Trophoblast cell (in vitro differentiated cells and primary cell): ENCODE data around the gene AURKB.
A peak's percentile ranks its signal among the peaks of the same experiment; 100 is the strongest.

ENCODE experiments used
- DNase-seq, 2 donors: peaks; one replicate each; pipeline ENCODE4 v3.0.0-alpha.2; 2016
- H2AFZ ChIP-seq: 2 replicates; pipeline ENCODE4 v1.6.1; 2013; ENCODE audit warnings: low read length, moderate library complexity, mild to moderate bottlenecking; ENCODE audit not compliant: insufficient read depth, poor library complexity
- H2AK5ac ChIP-seq: 2 replicates; pipeline ENCODE4 v1.6.1; 2013; ENCODE audit warnings: mild to moderate bottlenecking, low read length
- H2BK120ac ChIP-seq: 2 replicates; pipeline ENCODE4 v1.6.1; 2013; ENCODE audit warnings: low read length, mild to moderate bottlenecking, moderate library complexity; ENCODE audit not compliant: insufficient read depth, poor library complexity
- H2BK12ac ChIP-seq: 2 replicates; pipeline ENCODE4 v1.6.1; 2013; ENCODE audit warnings: mild to moderate bottlenecking, low read length, moderate library complexity
- H2BK5ac ChIP-seq: 2 replicates; pipeline ENCODE4 v1.6.1; 2013; ENCODE audit warnings: low read length, low read depth, moderate library complexity, mild to moderate bottlenecking; ENCODE audit not compliant: poor library complexity
- H3K14ac ChIP-seq: 2 replicates; pipeline ENCODE4 v1.6.1; 2013; ENCODE audit warnings: mild to moderate bottlenecking, low read length
- H3K18ac ChIP-seq: 2 replicates; pipeline ENCODE4 v1.6.1; 2013; ENCODE audit warnings: mild to moderate bottlenecking, low read length
- H3K23ac ChIP-seq: 2 replicates; pipeline ENCODE4 v1.6.1; 2013; ENCODE audit warnings: low read length
- H3K27ac ChIP-seq: 2 replicates; pipeline ENCODE4 v1.5.1; 2013; ENCODE audit warnings: low read depth, mild to moderate bottlenecking, inconsistent platforms, low read length, moderate library complexity
- H3K27me3 ChIP-seq: 2 replicates; pipeline ENCODE4 v1.6.1; 2013; ENCODE audit warnings: inconsistent platforms, mild to moderate bottlenecking, low read length, moderate library complexity; ENCODE audit not compliant: insufficient read depth
- H3K36me3 ChIP-seq, 2 experiments: 1 replicate in 1 of 2; 2 replicates in 1 of 2; pipeline ENCODE4 v1.6.1; 2013; ENCODE audit warnings: low read length in 2 of 2, mild to moderate bottlenecking in 2 of 2, moderate library complexity in 1 of 2; ENCODE audit not compliant: insufficient read depth in 2 of 2, control insufficient read depth in 1 of 2
- H3K4ac ChIP-seq: 2 replicates; pipeline ENCODE4 v1.6.1; 2013; ENCODE audit warnings: low read depth, mild to moderate bottlenecking, low read length, moderate library complexity
- H3K4me1 ChIP-seq, 2 experiments: 1 replicate in 1 of 2; 2 replicates in 1 of 2; pipeline ENCODE4 v1.6.1; 2013; ENCODE audit warnings: low read length in 2 of 2, mild to moderate bottlenecking in 2 of 2, moderate library complexity in 1 of 2; ENCODE audit not compliant: insufficient read depth in 2 of 2, control insufficient read depth in 1 of 2
- H3K4me2 ChIP-seq: 2 replicates; pipeline ENCODE4 v1.6.1; 2013; ENCODE audit warnings: inconsistent platforms, mild to moderate bottlenecking, low read length, moderate library complexity
- H3K4me3 ChIP-seq: 2 replicates; pipeline ENCODE4 v1.5.1; 2013; ENCODE audit warnings: mild to moderate bottlenecking, low read depth, low read length, inconsistent platforms
- H3K79me1 ChIP-seq: one replicate; pipeline ENCODE4 v1.6.1; 2013; ENCODE audit warnings: low read length
- H3K79me2 ChIP-seq: 2 replicates; pipeline ENCODE4 v1.6.1; 2013; ENCODE audit warnings: low read length, mild to moderate bottlenecking; ENCODE audit not compliant: control insufficient read depth, insufficient read depth, poor library complexity
- H3K9ac ChIP-seq: 2 replicates; pipeline ENCODE4 v1.6.1; 2013; ENCODE audit warnings: mild to moderate bottlenecking, low read length
- H3K9me3 ChIP-seq: 2 replicates; pipeline ENCODE4 v1.6.1; 2013; ENCODE audit warnings: low read depth, mild to moderate bottlenecking, control low read depth, inconsistent platforms, low read length; ENCODE audit not compliant: insufficient read depth
- H4K12ac ChIP-seq: 2 replicates; pipeline ENCODE4 v1.6.1; 2013; ENCODE audit warnings: low read depth, mild to moderate bottlenecking, low read length, moderate library complexity
- H4K8ac ChIP-seq: 2 replicates; pipeline ENCODE4 v1.6.1; 2013; ENCODE audit warnings: low read depth, mild to moderate bottlenecking, low read length, moderate library complexity
- H4K91ac ChIP-seq: one replicate; pipeline ENCODE4 v1.6.1; 2013; ENCODE audit warnings: low read depth, mild to moderate bottlenecking, low read length, moderate library complexity
- WGBS: extraction: QIAGEN DNeasy Blood & Tissue Kit; methylation state at CpG from one replicate; pipeline ENCODE4 v1.1.7; 2013; ENCODE audit warnings: missing lambda C conversion rate; ENCODE audit not compliant: insufficient read length, insufficient coverage; ENCODE audit errors: extremely low coverage; 5-methylcytosine and 5-hydroxymethylcytosine counted together

The AURKB gene

DNA sequence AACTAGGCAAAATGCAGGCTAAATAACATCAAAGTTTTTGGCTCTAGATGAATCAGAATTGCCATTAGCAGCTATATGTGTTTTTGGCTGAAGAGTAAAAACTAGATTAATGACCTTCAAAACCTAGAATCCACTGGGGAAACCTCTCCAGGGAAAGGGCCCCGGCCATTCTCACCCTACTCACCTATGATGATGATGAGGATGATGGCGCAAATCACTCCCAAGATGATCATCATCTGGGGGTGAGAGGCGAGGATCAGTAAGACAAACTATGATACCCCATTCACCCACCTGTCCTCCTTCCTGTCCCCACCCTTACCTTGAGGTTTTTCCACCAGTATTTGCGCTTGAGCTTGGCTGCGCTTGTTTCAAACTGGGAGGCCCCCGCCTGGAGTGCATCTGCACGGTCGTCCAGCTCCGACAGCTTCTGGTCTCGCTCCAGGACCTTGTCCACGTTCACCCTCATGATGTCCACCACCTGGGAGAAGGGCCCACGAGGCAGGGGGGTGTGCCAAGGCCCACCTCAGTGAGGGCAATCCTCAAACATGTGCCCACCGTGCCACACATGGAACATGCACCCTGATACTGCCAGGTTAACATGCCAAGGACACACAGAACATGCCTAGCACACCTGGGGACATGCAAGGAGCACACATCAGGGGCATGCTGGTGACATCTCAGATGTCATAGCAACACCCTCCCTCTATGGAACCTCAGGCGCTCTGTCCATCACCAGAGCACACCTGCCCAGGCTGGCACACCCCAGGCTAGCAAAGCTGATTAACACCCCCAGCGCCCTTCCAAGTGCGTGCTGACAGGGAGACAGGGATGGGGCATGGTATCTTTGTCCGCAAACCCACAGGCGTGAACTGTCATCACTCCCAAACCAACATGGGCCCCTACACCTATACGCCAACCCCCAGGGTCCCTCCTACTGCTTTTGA is 48.8 kb downstream of the AURKB start:
- Histone ChIP-seq H2AK5ac (no peak overlapping the region), H3K4me1 (peaks cover 18 to 22% of the 10 kb centered on the region in 2 experiments), H3K18ac (peak overlapping the region; percentile 20), H3K9ac (peak overlapping the region; percentile 82), H3K23ac (peak overlapping the region; percentile 83), H3K79me1 (peaks cover 18% of the 10 kb centered on the region), H3K14ac (peak overlapping the region; percentile 96), H3K4me3 (peak overlapping the region; percentile 94), H2BK120ac (no peak overlapping the region), H2BK12ac (no peak overlapping the region), H4K12ac (no peak overlapping the region), H3K4ac (peak overlapping the region; percentile 93), H2AFZ (no peak overlapping the region), H3K27ac (no peak overlapping the region), H3K9me3 (peaks cover 5% of the 10 kb centered on the region), H3K27me3 (no peaks in the 10 kb centered on the region), H3K4me2 (peak overlapping the region; percentile 95), H3K79me2 (peaks cover 14% of the 10 kb centered on the region), H3K36me3 (peaks cover 15 to 25% of the 10 kb centered on the region in 2 experiments), H4K8ac (no peak overlapping the region), H4K91ac (peak overlapping the region; percentile 96), H2BK5ac (no peak overlapping the region)
- no peak for DNase-seq
- WGBS = no CpG with 5 or more reads among the region's 19 CpGs

DNA sequence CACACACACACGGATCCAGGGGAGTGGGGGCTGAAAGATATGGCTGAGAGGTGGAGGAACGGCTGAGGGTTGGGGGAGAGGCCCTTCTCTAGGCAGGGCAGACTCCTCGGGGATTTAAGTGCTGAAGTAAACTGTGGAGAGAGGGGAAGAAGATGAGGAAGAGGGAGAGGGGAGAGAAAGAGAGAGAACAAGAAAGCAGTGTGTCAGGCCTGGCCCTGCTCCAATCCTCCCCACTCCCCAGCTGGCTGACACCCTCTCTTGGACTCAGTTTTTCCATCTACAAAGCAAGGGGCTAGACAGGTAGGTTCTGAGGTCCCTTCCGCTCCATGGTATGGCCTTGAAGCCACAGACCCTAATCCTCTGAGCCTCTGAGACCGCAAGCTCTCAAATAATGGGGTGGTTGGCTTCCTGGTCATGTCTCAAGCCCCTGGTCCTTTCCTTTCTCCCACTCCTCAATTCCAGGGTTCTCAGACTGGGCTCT is 49.6 kb downstream of the AURKB start:
- no peak for DNase-seq
- no CpG with 5 or more reads among the region's 5 CpGs for WGBS

DNA sequence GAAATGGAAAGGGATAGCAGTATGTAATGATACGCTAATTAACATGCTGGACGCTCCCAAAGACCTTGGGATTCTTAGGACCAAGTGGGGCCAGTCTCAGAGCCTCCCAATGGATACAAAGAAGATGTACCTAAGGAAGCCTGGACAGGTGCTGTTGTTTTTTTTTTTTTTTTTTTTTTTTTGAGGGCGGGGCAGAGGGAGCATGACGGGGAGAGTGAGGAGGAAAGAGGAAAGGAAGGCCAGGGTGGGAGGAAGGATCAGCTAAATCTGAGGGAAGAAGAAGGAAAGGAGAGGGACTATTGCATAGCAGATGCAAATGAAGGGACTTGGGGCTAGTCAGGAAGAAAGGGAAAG is 50.2 kb downstream of the AURKB start:
- H4K12ac ChIP-seq = no peak overlapping the region
- H3K4me1 ChIP-seq = peaks cover 25 to 31% of the 10 kb centered on the region in 2 experiments
- H3K4ac ChIP-seq = no peak overlapping the region
- no peak overlapping the region for H3K14ac ChIP-seq
- no peak overlapping the region for H2BK12ac ChIP-seq
- H3K9ac ChIP-seq = no peak overlapping the region
- H2AK5ac ChIP-seq = no peak overlapping the region
- H4K8ac ChIP-seq = no peak overlapping the region
- no peak overlapping the region for H3K4me3 ChIP-seq
- H3K79me2 ChIP-seq = peaks cover 14% of the 10 kb centered on the region
- H4K91ac ChIP-seq = no peak overlapping the region
- H3K4me2 ChIP-seq = no peak overlapping the region
- H3K36me3 ChIP-seq = peaks cover 15 to 25% of the 10 kb centered on the region in 2 experiments
- peaks cover 5% of the 10 kb centered on the region for H3K9me3 ChIP-seq
- no peak overlapping the region for H2BK120ac ChIP-seq
- peaks cover 18% of the 10 kb centered on the region for H3K79me1 ChIP-seq
- WGBS = no CpG with 5 or more reads among the region's 4 CpGs
- no peak for DNase-seq
- H2BK5ac ChIP-seq = no peak overlapping the region
- H3K27ac ChIP-seq = no peak overlapping the region
- no peak overlapping the region for H3K18ac ChIP-seq
- no peaks in the 10 kb centered on the region for H3K27me3 ChIP-seq
- H2AFZ ChIP-seq = no peak overlapping the region
- H3K23ac ChIP-seq = no peak overlapping the region

More for the DNA sequence above, 49.6 kb downstream of the AURKB start:
- no peak overlapping the region for H2BK12ac ChIP-seq
- H3K4me3 ChIP-seq = no peak overlapping the region
- H4K91ac ChIP-seq = no peak overlapping the region
- H3K18ac ChIP-seq = no peak overlapping the region
- H2BK120ac ChIP-seq = no peak overlapping the region
- H3K4ac ChIP-seq = no peak overlapping the region
- H3K9ac ChIP-seq = no peak overlapping the region
- H3K79me1 ChIP-seq = peaks cover 18% of the 10 kb centered on the region
- no peaks in the 10 kb centered on the region for H3K27me3 ChIP-seq
- no peak overlapping the region for H3K14ac ChIP-seq
- no peak overlapping the region for H3K27ac ChIP-seq
- H3K4me1 ChIP-seq = peaks cover 20 to 25% of the 10 kb centered on the region in 2 experiments
- no peak overlapping the region for H3K4me2 ChIP-seq
- no peak overlapping the region for H4K8ac ChIP-seq
- H3K36me3 ChIP-seq = peaks cover 15 to 25% of the 10 kb centered on the region in 2 experiments
- H2AFZ ChIP-seq = no peak overlapping the region
- H4K12ac ChIP-seq = no peak overlapping the region
- peaks cover 14% of the 10 kb centered on the region for H3K79me2 ChIP-seq
- no peak overlapping the region for H2BK5ac ChIP-seq
- H2AK5ac ChIP-seq = no peak overlapping the region
- peaks cover 5% of the 10 kb centered on the region for H3K9me3 ChIP-seq
- no peak overlapping the region for H3K23ac ChIP-seq

DNA sequence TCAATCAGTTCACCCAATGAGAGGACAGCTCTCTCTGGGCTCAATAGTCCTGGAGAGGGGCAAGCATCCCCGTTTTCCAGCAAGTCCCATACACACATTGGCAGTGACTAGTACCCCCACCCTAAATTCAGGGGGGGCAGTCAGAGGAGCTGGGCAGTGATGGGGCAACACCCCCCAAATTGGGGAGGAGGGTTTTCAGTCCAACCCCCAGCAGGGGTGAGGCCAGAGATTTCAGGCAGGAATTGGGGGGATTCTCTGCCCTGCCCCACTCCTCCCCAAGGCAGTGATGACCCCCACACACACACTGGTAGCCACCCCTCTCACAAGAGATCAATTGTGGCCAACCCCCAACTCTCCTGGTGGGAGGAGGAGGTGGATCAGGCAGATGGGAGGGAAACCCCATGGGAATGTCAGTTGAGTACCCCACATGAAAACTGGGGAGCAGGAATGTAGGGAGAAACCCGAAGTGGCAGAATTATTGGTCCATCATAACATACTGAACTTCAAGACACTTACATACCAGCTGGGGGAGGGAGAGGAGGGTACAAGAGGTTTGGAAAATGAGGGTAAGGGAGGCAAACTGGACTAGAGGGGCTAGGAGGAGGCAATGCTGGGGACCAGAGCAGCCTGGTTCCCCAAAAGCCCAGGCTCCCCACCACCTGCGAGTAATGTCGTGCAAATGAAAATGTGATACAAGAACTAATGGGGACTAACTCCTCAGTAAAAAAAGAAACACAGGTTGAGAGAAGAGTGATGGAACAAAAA is 50.7 kb downstream of the AURKB start:
- Histone ChIP-seq H3K27ac (no peak overlapping the region), H2AFZ (no peak overlapping the region), H3K36me3 (peaks cover 15 to 25% of the 10 kb centered on the region in 2 experiments), H2BK120ac (no peak overlapping the region), H3K4me2 (no peak overlapping the region), H3K4me1 (peaks cover 26 to 32% of the 10 kb centered on the region in 2 experiments), H3K18ac (no peak overlapping the region), H3K14ac (no peak overlapping the region), H2BK12ac (no peak overlapping the region), H3K4me3 (no peak overlapping the region), H3K4ac (no peak overlapping the region), H4K12ac (no peak overlapping the region), H3K27me3 (no peaks in the 10 kb centered on the region), H4K8ac (no peak overlapping the region), H3K9ac (no peak overlapping the region), H4K91ac (no peak overlapping the region), H3K23ac (no peak overlapping the region), H3K79me1 (peaks cover 18% of the 10 kb centered on the region), H2BK5ac (no peak overlapping the region), H2AK5ac (no peak overlapping the region), H3K79me2 (peaks cover 14% of the 10 kb centered on the region), H3K9me3 (peaks cover 5% of the 10 kb centered on the region)
- WGBS = no CpG with 5 or more reads among the region's 4 CpGs
- DNase-seq = no peak
